Measurements from ENCODE around the gene CPA2.
A peak's percentile ranks its signal among the peaks of the same experiment; 100 is the strongest.
"Not testable (repeated sequence)": the region's sequence is repeated elsewhere in the genome, so short reads cannot be mapped to it uniquely, and the experiment has no call there.

The CPA2 gene

GRCh38 chr7:130240240-130240639 is 26.4 kb upstream of the CPA2 start:
- H3K27ac ChIP-seq (ENCODE audit: poor library complexity, severe bottlenecking) = no peak overlapping the region
- no peaks in the 10 kb centered on the region for H3K9me3 ChIP-seq (ENCODE audit: severe bottlenecking)
- H3K27me3 ChIP-seq (ENCODE audit: insufficient read depth, poor library complexity, severe bottlenecking) = no peaks in the 10 kb centered on the region
- peaks cover 14% of the 10 kb centered on the region for H3K4me1 ChIP-seq (ENCODE audit: insufficient read depth, poor library complexity, severe bottlenecking)
- H3K4me3 ChIP-seq (ENCODE audit: severe bottlenecking) = no peak overlapping the region
- TF ChIP-seq CTCF (IDR thresholded peaks at IDR 0.05; ENCODE audit: poor library complexity, severe bottlenecking) = no peak
- DNase-seq (ENCODE audit: low spot score) (no peak), ATAC-seq (ENCODE audit: low read depth) (no peak)
- H3K36me3 ChIP-seq (ENCODE audit: low read depth) = no peaks in the 10 kb centered on the region

- Histone ChIP-seq H3K4me3 (ENCODE audit: severe bottlenecking) (no peak overlapping the region), H3K27ac (ENCODE audit: poor library complexity, severe bottlenecking) (peak overlapping the region; percentile 59), H3K27me3 (ENCODE audit: insufficient read depth, poor library complexity, severe bottlenecking) (no peaks in the 10 kb centered on the region), H3K36me3 (ENCODE audit: low read depth) (no peaks in the 10 kb centered on the region), H3K9me3 (ENCODE audit: severe bottlenecking) (no peaks in the 10 kb centered on the region), H3K4me1 (ENCODE audit: insufficient read depth, poor library complexity, severe bottlenecking) (peaks cover 14% of the 10 kb centered on the region)
- peak; percentile 85 for TF ChIP-seq CTCF (IDR thresholded peaks at IDR 0.05; ENCODE audit: poor library complexity, severe bottlenecking)
- peak; percentile 96 for ATAC-seq (ENCODE audit: low read depth)
- no peak for DNase-seq (ENCODE audit: low spot score)
Measured at GRCh38 chr7:130242198-130243014, 24.3 kb upstream of the CPA2 start.

- not testable (repeated sequence) for DNase-seq (ENCODE audit: low spot score); H3K4me3 ChIP-seq (ENCODE audit: severe bottlenecking); H3K9me3 ChIP-seq (ENCODE audit: severe bottlenecking); ATAC-seq (ENCODE audit: low read depth); H3K36me3 ChIP-seq (ENCODE audit: low read depth); H3K27me3 ChIP-seq (ENCODE audit: insufficient read depth, poor library complexity, severe bottlenecking); H3K27ac ChIP-seq (ENCODE audit: poor library complexity, severe bottlenecking)
- H3K4me1 ChIP-seq (ENCODE audit: insufficient read depth, poor library complexity, severe bottlenecking) = peaks cover 14% of the 10 kb centered on the region
Measured at GRCh38 chr7:130243486-130243885, 23.2 kb upstream of the CPA2 start.

- not testable (repeated sequence) for DNase-seq (ENCODE audit: low spot score); H3K4me3 ChIP-seq (ENCODE audit: severe bottlenecking); H3K27ac ChIP-seq (ENCODE audit: poor library complexity, severe bottlenecking); H3K36me3 ChIP-seq (ENCODE audit: low read depth); ATAC-seq (ENCODE audit: low read depth); H3K27me3 ChIP-seq (ENCODE audit: insufficient read depth, poor library complexity, severe bottlenecking); H3K9me3 ChIP-seq (ENCODE audit: severe bottlenecking)
- H3K4me1 ChIP-seq (ENCODE audit: insufficient read depth, poor library complexity, severe bottlenecking) = peaks cover 14% of the 10 kb centered on the region
Measured at GRCh38 chr7:130246491-130246890, 20.2 kb upstream of the CPA2 start.

GRCh38 chr7:130248842-130249241 is 17.8 kb upstream of the CPA2 start:
- DNase-seq (ENCODE audit: low spot score); H3K27me3 ChIP-seq (ENCODE audit: insufficient read depth, poor library complexity, severe bottlenecking); H3K4me1 ChIP-seq (ENCODE audit: insufficient read depth, poor library complexity, severe bottlenecking); H3K4me3 ChIP-seq (ENCODE audit: severe bottlenecking); H3K36me3 ChIP-seq (ENCODE audit: low read depth); H3K27ac ChIP-seq (ENCODE audit: poor library complexity, severe bottlenecking); ATAC-seq (ENCODE audit: low read depth); H3K9me3 ChIP-seq (ENCODE audit: severe bottlenecking): not testable (repeated sequence)

GRCh38 chr7:130249626-130250025 is 17.0 kb upstream of the CPA2 start:
- not testable (repeated sequence) for ATAC-seq (ENCODE audit: low read depth); DNase-seq (ENCODE audit: low spot score); H3K4me1 ChIP-seq (ENCODE audit: insufficient read depth, poor library complexity, severe bottlenecking); H3K9me3 ChIP-seq (ENCODE audit: severe bottlenecking); H3K27ac ChIP-seq (ENCODE audit: poor library complexity, severe bottlenecking); H3K36me3 ChIP-seq (ENCODE audit: low read depth); H3K4me3 ChIP-seq (ENCODE audit: severe bottlenecking); H3K27me3 ChIP-seq (ENCODE audit: insufficient read depth, poor library complexity, severe bottlenecking)

- DNase-seq (ENCODE audit: low spot score) (no peak), ATAC-seq (ENCODE audit: low read depth) (no peak)
- Histone ChIP-seq H3K4me3 (ENCODE audit: severe bottlenecking) (no peak overlapping the region), H3K4me1 (ENCODE audit: insufficient read depth, poor library complexity, severe bottlenecking) (no peaks in the 10 kb centered on the region), H3K27me3 (ENCODE audit: insufficient read depth, poor library complexity, severe bottlenecking) (no peaks in the 10 kb centered on the region), H3K36me3 (ENCODE audit: low read depth) (no peaks in the 10 kb centered on the region), H3K9me3 (ENCODE audit: severe bottlenecking) (peaks cover 12% of the 10 kb centered on the region), H3K27ac (ENCODE audit: poor library complexity, severe bottlenecking) (no peak overlapping the region)
- no peak for TF ChIP-seq CTCF (IDR thresholded peaks at IDR 0.05; ENCODE audit: poor library complexity, severe bottlenecking)
Measured at GRCh38 chr7:130254555-130254954, 12.1 kb upstream of the CPA2 start.
